Lung (tissue), 12 donors: ENCODE measurements around the gene PLA2G2F. TPM values are rescaled to one million over a fixed set of nuclear protein-coding genes. Genes with fewer than 3 reads are reported as not detected.
A peak's percentile ranks its signal among the peaks of the same experiment; 100 is the strongest.

Source experiments
- ATAC-seq: fragments of 200-7000 bp; cut with Tn5 transposase; one replicate; pipeline ENCODE4 v1.9.1; 2020; ENCODE audit warnings: moderate number of reproducible peaks; ENCODE audit not compliant: insufficient read depth, low FRiP score
- DNase-seq, 3 donors: peaks; one replicate each; pipeline ENCODE4 v3.0.0-alpha.2; 2013 to 2017
- H3K27ac ChIP-seq, 2 donors: one replicate each; pipeline ENCODE4 v1.5.1; 2013; ENCODE audit warnings: mild to moderate bottlenecking in 2 of 2, moderate library complexity in 2 of 2, control low read depth in 1 of 2, inconsistent platforms in 1 of 2, low read depth in 1 of 2, low read length in 1 of 2
- H3K27me3 ChIP-seq, 3 donors: one replicate each; pipeline ENCODE4 v1.5.1; 2013; ENCODE audit warnings: low read length in 2 of 3; ENCODE audit not compliant: control insufficient read depth in 3 of 3, insufficient read depth in 3 of 3
- H3K36me3 ChIP-seq, 4 donors: one replicate each; pipeline ENCODE4 v1.5.1; 2013; ENCODE audit warnings: low read length in 4 of 4, mild to moderate bottlenecking in 1 of 4, moderate library complexity in 1 of 4; ENCODE audit not compliant: control insufficient read depth in 4 of 4, insufficient read depth in 4 of 4
- H3K4me1 ChIP-seq, 5 donors: one replicate each; pipeline ENCODE4 v1.5.1; 2013; ENCODE audit warnings: low read length in 5 of 5, mild to moderate bottlenecking in 2 of 5, moderate library complexity in 1 of 5; ENCODE audit not compliant: control insufficient read depth in 5 of 5, insufficient read depth in 5 of 5
- H3K4me3 ChIP-seq: one replicate; pipeline ENCODE4 v1.5.1; 2013; ENCODE audit warnings: mild to moderate bottlenecking, control low read depth, moderate library complexity
- H3K9ac ChIP-seq, 2 donors: one replicate each; pipeline ENCODE4 v1.5.1; 2013; ENCODE audit warnings: low read length in 2 of 2, control low read depth in 1 of 2; ENCODE audit not compliant: insufficient read depth in 1 of 2
- H3K9me3 ChIP-seq, 4 donors: one replicate each; pipeline ENCODE4 v1.5.1; 2013; ENCODE audit warnings: low read length in 3 of 4, mild to moderate bottlenecking in 1 of 4, moderate library complexity in 1 of 4; ENCODE audit not compliant: control insufficient read depth in 4 of 4, insufficient read depth in 3 of 4
- CTCF ChIP-seq: IDR thresholded peaks from 2 replicates; pipeline ENCODE4 v1.5.1; 2012; ENCODE audit warnings: mild to moderate bottlenecking; ENCODE audit errors: control extremely low read depth, extremely low read depth
- WGBS, 2 donors: extraction: QIAGEN DNeasy Blood & Tissue Kit; methylation state at CpG; one replicate each; pipeline ENCODE4 v1.1.7; 2013; 5-methylcytosine and 5-hydroxymethylcytosine counted together
- polyA plus RNA-seq, 2 donors: library from polyadenylated mRNA; stranded (reverse); fragments of 200-250 nt; gene quantifications; one replicate each; pipeline ENCODE4 v1.2.1, GENCODE V29; 2013
- total RNA-seq, 2 donors: library from RNA; depleted of rRNA in 1 of 2; stranded (reverse); fragments of >200 nt in 1 of 2; gene quantifications; one replicate each; pipeline ENCODE4 v1.2.1, GENCODE V29; 2014 to 2021
- donor health status: control.
- donor health status: control.
- donor health status: Bipolar disorder and iron deficiency.
- donor health status: healthy.
- donor health status: DM: yes; HTN: yes; CAD: no.

The PLA2G2F gene
- total and polyA plus RNA-seq, 4 donors: not detected

DNA sequence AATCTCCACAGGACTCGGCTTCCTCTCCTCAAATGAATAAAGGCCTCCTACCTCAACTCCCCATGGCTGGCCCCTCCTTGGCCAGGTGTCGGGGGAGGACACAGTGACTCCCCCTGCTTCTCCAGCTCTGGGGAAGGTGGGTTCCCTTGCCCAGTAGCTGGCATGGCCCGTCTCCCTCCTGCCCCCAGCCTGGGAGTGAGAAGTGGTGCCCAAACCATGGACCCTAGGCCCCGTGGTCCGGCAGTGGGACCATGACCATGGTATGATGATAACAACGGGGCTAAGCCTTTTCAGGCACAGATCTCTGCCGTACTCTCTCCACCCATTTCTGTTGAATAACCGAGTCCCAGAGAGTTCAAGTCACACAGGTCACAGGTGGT is 11.2 kb downstream of the PLA2G2F start:
- DNase-seq: no peak
- WGBS, 2 donors: 90 to 92% methylated on average over 8 of the region's 8 CpGs
- Histone ChIP-seq H3K9ac (no peak overlapping the region), H3K36me3 (no peaks in the 10 kb centered on the region), H3K4me3 (no peak overlapping the region), H3K27me3 (peaks cover 0 to 2% (median 0%) of the 10 kb centered on the region in 3 donors), H3K4me1 (peaks cover 0 to 26% (median 8%) of the 10 kb centered on the region in 5 donors), H3K9me3 (no peaks in the 10 kb centered on the region), H3K27ac (no peak overlapping the region)
- ATAC-seq: no peak
- TF ChIP-seq CTCF: no peak

GRCh38 chr1:20150969-20151368 is 11.8 kb downstream of the PLA2G2F start:
- DNase-seq: no peak
- no peak overlapping the region for H3K27ac ChIP-seq
- TF ChIP-seq CTCF: no peak
- WGBS, 2 donors: 87 to 90% methylated on average over 6 of the region's 6 CpGs
- H3K36me3 ChIP-seq: no peaks in the 10 kb centered on the region
- peaks cover 0 to 2% (median 0%) of the 10 kb centered on the region in 3 donors for H3K27me3 ChIP-seq
- peaks cover 0 to 26% (median 8%) of the 10 kb centered on the region in 5 donors for H3K4me1 ChIP-seq
- H3K9ac ChIP-seq: no peak overlapping the region
- no peaks in the 10 kb centered on the region for H3K9me3 ChIP-seq
- no peak for ATAC-seq
- no peak overlapping the region for H3K4me3 ChIP-seq

DNA sequence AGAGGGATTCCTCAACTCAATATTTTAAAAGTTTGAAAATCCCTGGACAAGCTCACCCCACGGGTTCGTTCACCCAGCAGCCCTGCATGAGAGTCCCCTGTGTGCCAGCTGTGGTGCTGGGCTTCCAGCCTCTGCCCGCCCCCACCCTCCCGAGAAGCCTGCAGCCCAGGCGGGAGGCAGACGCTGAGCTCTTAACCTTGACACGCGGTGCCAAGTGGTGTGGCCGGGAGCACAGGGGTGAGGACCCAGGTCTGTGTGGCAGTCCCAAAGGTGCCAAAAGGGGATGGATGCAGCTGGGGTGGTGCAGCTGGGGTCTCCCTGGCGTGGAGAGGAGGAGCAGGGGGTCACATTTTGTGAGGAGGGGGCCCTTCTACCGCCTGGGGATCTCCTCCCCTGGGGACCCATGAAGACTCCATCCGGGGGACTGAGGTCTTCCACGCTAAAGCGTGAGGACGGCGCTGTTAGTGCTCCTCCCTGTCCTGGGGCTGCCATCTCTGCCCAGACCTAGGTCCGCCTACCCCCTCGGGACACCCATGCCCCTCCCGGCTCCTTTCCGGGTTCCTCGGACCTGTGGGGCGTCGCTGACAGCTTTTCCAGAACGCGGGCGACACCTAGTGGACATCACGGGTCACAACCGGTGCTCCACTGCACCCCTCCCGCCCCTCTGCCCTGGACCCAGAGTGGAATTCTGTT is 12.9 kb downstream of the PLA2G2F start:
- ATAC-seq (peak; percentile 84), DNase-seq (peak; percentile 88 to 90 (median 89))
- H3K27ac ChIP-seq: peak overlapping the region in 1 of 2 donors; percentile 85
- peak overlapping the region in 1 of 2 donors; percentile 38 for H3K9ac ChIP-seq
- TF ChIP-seq CTCF: peak; percentile 78
- no peak overlapping the region for H3K4me3 ChIP-seq
- WGBS, 2 donors: 7 to 10% methylated on average over 27 to 29 of the region's 29 CpGs
- no peaks in the 10 kb centered on the region for H3K9me3 ChIP-seq
- H3K27me3 ChIP-seq: peaks cover 0 to 2% (median 0%) of the 10 kb centered on the region in 3 donors
- H3K36me3 ChIP-seq: no peaks in the 10 kb centered on the region
- H3K4me1 ChIP-seq: peaks cover 0 to 26% (median 8%) of the 10 kb centered on the region in 5 donors

- Histone ChIP-seq H3K27me3 (peaks cover 0 to 2% (median 0%) of the 10 kb centered on the region in 3 donors), H3K4me1 (peaks cover 0 to 26% (median 8%) of the 10 kb centered on the region in 5 donors), H3K9me3 (no peaks in the 10 kb centered on the region), H3K9ac (no peak overlapping the region), H3K36me3 (no peaks in the 10 kb centered on the region), H3K27ac (peak overlapping the region in 1 of 2 donors; percentile 85), H3K4me3 (no peak overlapping the region)
- WGBS, 2 donors: 60 to 65% methylated on average over 7 of the region's 7 CpGs
- DNase-seq (no peak), ATAC-seq (no peak)
- no peak for TF ChIP-seq CTCF
These were observed 13.4 kb downstream of the PLA2G2F start for GRCh38 chr1:20152599-20152930.
